ENCODE results near the gene STRIP2. TPM values are rescaled to one million over a fixed set of nuclear protein-coding genes. Genes with fewer than 3 reads are reported as not detected.
"Not testable (repeated sequence)": the region's sequence is repeated elsewhere in the genome, so short reads cannot be mapped to it uniquely, and the experiment has no call there.

The STRIP2 gene
- total RNA-seq, 2 donors from 2014 or later: 0.28 to 2.4 TPM

DNA sequence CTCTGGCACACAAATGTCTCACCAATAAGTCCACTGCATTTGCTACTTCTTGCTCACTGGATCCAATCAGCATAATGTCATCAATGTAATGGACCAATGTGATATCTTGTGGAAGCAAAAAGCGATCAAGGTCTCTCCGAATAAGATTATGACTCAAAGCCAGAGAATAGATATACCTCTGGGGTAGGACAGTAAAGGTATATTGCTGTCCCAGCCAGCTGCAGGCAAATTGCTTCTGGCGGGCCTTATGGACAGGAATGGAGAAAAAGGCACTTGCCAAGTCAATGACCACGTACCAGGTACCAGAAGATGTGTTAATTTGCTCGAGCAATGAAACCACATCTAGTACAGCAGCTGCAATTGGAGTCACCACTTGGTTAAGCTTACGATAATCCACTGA, 13.2 kb downstream of the STRIP2 start:
- DNase-seq; ATAC-seq; intact Hi-C loops (cut with DNase I, micrococcal nuclease): not testable (repeated sequence)

DNA sequence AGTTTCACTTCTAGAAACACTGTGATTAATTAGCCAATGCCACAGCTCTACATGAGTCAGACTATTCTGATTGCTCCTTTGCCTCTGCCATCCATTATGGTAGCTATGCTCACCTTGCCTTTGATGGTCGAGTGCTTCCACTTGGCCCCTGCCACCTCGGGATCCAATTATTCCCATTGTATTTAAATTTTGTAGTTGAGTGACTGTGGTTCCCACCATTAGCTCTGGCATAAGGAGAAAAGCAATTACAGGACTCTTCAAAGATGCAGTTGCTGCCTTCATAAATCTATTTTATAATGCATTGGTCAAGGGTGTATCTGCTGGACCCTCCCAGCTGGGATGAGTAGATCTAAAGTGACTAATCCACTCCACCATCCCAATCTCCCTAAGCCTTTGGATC, 14.4 kb downstream of the STRIP2 start:
- intact Hi-C loops (cut with DNase I, micrococcal nuclease); DNase-seq; ATAC-seq: not testable (repeated sequence)

DNA sequence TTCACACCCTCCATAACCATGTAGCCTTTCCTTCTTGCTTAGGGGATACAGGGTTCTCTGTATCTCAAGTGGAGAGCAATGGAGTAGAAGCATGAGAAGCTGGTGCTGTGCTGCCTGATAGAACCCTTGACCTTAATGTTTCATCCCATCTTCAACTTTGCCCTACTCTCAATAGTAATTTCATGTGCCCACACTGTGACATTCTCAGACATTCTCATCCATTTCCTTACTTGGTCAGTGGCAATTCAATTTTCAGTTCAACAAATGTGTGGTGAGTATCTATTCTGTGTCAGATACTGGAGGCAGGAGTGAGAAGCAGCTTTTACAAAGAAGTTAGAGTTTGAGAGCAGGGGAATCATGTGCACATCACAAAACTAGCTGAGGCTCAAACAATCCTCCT, 16.1 kb downstream of the STRIP2 start:
- intact Hi-C loops (cut with DNase I, micrococcal nuclease): no loop called here
- DNase-seq: no peak
- ATAC-seq: no peak

DNA sequence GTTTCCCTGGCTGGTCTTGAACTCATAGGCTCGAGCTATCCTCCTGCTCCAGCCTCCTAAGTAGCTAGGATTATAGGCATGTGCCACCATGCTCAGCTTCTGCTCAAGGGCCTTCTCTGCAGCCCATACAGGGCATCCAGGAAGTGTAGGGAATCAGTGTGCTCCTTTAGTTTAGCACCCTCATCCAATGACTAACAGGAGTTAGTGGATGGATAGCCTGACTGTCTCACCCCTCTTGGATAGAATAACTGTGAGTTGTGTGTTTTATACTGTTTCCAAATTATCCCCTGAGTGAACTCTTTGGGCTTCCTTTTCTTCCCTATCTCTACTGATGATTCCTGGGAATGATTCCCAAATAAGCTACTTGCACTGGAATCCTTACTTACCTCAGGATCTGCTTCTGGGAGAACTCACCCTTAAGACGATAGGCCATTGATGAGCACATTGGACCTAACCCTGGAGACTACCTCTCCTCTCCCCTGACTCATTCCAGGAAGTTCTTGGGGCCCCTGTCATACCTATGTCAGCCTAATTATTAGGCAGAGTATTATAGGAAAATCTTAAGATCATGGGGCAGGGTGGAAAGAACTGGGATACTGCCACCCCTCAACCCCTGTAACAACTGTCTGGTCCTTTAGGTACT, 18.5 kb downstream of the STRIP2 start:
- DNase-seq: no peak
- intact Hi-C loops (cut with DNase I, micrococcal nuclease): no loop called here
- ATAC-seq: no peak

DNA sequence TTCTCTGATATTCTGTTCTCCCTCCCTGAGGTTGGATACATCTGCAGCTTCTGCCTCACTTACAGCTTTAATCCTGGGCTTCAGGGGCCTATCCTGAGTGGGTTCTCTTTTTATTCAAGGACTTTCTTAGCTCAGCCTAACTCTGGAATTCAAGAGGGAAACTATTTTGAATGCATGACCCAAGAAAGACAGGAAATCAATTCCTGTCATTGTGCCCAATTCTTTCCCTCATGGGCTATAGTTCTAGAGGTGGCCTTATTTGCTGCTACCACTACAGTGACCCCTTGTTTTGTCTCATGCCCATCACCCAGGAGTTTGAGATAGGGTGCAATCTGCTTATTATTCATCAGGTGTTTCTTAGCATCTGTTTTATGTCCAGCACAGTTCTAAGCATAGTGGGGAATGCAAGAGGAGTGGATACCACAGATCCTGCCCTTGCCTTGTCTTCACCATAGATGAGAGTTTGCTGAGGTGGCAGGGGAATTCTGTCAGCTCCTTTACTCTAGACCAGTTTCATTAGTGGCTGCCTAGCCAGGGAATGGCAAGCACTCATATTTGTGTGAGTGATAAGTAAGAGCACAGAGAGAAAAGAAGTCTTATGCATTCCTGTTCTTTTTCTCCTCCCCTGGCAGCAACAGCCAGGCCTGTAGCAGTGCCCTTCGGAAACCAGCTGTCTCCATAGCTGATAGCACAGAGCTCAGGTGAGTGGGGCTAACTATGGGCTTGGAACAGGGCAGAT, 19.4 kb downstream of the STRIP2 start:
- ATAC-seq: no peak
- intact Hi-C loops (cut with DNase I, micrococcal nuclease): no loop called here
- no peak for DNase-seq

DNA sequence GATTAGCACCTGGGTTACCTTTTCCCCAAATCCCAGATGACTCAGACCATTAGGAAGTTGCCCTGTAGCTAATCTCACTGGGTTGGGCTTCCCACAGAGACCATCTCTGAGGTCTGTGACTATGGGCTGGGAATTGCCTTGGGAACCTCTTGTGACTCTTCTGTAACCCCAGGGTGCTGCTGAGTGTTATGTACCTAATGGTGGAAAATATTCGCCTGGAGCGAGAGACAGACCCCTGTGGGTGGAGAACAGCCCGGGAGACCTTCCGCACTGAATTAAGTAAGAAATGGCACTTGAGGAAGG, 20.0 kb downstream of the STRIP2 start:
- no peak for DNase-seq
- intact Hi-C loops (cut with DNase I, micrococcal nuclease): no loop called here
- ATAC-seq: no peak

DNA sequence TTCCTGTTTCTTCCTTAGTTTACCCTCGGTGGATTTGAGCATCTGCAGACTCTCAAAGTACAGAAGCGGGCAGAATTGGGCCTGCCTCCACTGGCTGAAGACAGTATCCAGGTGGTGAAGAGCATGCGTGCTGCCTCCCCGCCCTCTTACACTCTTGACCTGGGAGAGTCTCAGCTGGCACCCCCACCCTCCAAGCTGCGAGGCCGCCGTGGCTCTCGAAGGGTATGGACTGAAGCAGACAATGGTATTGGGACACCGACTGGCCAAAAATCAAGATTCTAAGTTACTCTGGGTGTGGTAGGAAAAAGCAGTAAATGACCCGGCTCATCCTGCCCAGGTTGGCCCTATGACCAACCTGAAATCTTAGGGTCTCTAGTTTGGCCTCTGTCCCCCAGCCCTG, 22.2 kb downstream of the STRIP2 start:
- DNase-seq (no peak), ATAC-seq (no peak)
- intact Hi-C loops (cut with DNase I, micrococcal nuclease): no loop called here

DNA sequence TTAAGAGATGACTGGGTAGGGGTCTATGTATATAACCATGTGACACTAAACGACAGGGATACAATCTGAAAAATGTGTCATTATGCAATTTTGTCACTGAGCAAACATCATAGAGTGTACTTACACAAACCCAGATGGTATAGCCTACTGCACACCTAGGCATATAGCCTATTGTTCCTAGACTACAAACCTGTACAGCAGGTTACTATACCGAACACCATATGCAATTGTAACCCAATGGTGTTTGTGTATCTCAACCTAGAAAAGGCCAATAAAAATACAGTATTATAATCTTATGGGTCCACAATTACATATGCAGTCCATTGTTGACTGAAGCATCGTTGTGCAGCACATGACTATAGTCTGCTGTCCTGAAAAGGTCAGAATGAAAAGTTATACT, 22.9 kb downstream of the STRIP2 start:
- intact Hi-C loops (cut with DNase I, micrococcal nuclease): no loop called here
- ATAC-seq: peak; percentile 73
- DNase-seq: no peak

DNA sequence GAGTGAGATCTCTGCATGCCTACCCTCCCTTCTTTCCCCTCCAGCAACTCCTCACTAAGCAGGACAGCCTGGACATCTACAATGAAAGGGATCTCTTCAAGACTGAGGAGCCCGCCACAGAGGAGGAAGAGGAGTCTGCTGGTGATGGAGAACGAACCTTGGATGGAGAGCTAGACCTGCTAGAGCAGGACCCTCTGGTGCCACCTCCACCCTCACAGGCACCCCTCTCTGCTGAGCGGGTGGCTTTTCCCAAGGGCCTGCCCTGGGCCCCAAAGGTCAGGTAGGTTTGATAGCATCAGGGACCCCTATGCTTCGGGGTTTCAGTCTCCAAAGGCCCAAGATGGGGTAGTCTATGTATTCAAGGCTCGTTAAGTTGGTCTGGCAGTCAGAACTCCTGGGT, 23.9 kb downstream of the STRIP2 start:
- ATAC-seq: no peak
- intact Hi-C loops (cut with DNase I, micrococcal nuclease): no loop called here
- no peak for DNase-seq

DNA sequence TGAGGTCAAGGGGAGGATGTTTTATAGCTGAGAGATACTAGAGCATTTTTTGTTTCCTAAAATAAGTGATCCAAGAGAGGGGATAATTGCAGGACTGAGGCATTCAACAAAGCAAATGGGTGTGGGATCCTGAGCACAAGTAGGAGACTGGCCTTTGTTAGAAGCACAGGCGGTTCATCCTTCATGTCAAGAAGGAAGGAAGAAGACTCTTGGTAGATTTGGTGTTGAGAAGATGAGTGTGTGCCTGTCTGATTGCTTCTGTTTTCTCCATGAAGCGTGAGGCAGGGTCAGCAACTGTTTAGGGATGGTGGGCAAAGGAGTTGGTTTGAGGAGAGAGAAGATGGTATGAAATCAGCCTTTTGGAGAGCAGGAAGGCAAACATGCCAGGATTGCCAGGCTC, 27.6 kb downstream of the STRIP2 start:
- intact Hi-C loops (cut with DNase I, micrococcal nuclease): no loop called here
- DNase-seq: no peak

DNA sequence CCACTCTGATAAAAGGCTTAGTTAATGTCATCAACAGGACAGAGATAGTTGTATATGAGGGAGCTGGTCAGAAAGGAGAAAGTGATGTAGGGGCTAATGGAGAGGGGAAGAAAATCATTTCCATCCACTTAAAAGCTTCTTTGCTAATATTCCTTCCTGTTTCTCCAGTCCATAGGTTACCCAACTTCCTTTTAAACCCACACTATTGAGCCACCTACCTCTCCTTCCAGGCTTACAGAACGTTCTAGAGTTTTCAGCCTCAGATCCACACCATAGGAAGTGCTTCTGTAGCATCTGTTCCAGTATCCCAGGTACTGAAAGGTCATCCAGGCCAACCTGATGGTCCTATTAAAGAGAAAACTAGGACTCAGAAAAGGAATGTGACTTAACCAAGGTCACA, 28.2 kb downstream of the STRIP2 start:
- ATAC-seq (no peak), DNase-seq (no peak)
- intact Hi-C loops (cut with DNase I, micrococcal nuclease): no loop called here

More for the DNA sequence above, 27.6 kb downstream of the STRIP2 start:
- ATAC-seq: no peak

DNA sequence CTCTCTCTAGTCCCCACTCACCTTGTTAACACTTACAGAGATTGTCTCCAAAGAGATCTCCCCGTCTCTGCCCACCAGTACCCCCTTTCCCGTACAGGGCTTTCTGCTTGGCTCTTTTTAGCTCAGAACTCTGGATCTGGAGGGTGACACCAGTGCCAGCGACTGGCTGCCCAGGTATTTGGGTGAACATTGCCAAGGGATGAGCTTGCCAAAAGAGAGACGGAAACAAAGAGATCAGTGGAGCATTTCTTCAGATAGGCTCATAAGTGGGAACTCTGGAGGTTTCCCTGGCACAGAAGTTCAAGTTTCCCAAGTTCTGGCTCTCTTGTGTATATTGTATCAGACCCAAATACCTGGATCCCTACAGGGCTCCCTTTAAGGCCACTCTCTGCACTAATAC, 30.0 kb downstream of the STRIP2 start:
- DNase-seq (no peak), ATAC-seq (no peak)
- intact Hi-C loops (cut with DNase I, micrococcal nuclease): no loop called here

DNA sequence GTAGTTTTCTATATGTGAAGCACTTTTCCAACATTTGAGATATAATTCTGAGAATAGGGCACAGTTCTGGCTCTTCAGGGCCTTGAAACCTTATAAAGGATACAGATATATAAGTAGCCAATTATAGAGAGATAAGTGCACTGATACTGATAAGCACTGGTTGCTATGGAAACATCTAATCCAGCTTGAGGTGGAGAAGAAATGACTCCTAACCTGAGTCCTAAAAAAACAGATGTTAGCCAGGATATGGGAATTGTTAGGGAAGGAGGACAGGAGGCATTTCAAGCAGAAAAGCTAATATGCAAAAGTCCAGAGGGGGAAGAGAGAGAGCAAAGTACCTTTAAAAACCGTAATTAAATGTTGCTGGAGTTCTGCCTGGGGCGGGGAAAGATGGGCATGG, 30.8 kb downstream of the STRIP2 start:
- intact Hi-C loops (cut with DNase I, micrococcal nuclease): no loop called here
- DNase-seq (no peak), ATAC-seq (no peak)

DNA sequence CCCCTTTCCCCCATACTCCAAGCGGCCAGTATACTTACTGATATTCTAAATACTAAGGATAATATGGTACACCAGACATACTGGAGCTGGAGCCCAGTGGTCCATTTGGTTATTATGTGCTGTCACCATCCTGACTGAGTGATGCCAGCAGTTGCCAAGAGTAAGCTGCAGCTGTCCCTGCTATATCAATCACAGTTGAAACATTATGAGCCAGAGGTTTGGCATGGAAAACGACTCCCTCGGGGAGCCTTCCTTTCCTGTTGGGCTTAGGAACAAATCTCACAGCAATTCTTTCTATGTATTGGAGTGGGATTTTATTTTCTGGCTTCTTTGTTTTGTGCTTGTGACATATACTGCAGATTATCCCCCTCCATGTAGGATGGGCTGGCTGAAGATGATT, 32.6 kb downstream of the STRIP2 start:
- intact Hi-C loops (cut with DNase I, micrococcal nuclease): no loop called here
- no peak for DNase-seq
- ATAC-seq: no peak

DNA sequence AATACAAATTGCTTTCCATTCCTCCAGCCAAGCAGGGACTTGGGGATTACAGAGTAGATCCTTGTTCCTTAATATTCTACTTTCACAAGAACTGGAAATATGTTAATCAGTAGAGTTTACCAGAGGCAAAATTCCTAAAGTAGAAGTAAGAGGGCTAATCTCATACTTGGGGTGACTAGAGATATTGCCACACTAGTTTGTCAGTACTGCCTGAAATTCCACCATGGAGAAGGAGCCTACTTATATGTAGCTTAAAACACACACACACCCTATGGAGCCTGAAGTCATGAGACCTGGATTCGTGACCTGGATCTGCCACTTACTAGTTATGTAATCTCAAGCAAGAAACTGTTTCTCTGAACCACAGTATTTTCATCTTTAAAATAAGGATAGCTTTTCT, 33.9 kb downstream of the STRIP2 start:
- ATAC-seq: no peak
- DNase-seq: no peak
- intact Hi-C loops (cut with DNase I, micrococcal nuclease): no loop called here

DNA sequence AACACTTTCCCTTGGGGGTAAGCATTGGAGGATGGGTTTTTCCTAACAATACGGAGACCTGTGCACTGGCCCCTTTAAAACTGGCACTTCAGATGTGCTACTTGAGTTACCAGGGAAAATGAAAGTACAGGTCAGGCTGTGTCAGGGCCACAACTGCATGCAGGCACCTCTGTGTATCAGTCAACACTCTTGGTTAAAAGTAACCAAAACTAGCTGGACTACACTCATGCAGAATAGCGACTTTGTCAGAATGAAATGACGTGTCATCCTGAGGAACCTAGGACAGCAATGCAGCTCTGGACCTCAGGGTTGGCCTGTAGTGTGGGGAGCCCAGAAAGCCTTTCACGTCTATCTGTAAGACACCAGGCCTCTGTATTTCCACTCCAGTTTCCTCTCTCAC, 34.3 kb downstream of the STRIP2 start:
- ATAC-seq (no peak), DNase-seq (no peak)
- intact Hi-C loops (cut with DNase I, micrococcal nuclease): no loop called here

DNA sequence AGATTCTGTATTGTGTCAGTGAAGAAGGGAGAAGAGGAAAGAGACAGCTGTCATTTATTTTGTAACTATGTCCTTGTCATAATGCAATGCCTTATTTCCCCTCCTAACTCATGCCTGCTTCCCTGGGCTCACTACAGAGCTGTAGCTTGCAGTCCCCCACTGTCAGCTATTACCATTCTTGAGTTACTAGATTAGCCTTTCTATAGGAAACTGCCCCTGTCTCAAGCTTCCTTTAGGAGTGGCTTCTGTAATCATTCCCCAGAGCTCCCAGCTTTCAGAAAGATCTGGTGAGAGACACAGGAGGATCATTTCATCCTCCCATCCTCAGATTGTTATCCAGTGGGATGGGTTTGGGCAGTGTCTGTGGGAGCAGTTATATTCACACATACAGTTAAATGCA, 35.7 kb downstream of the STRIP2 start:
- ATAC-seq (no peak), DNase-seq (no peak)
- intact Hi-C loops (cut with DNase I, micrococcal nuclease): loop anchor here in 1 of 2 donors (5.0 kb wide), 1 partner anchor 103 kb away; no protein-coding TSS in a partner anchor

DNA sequence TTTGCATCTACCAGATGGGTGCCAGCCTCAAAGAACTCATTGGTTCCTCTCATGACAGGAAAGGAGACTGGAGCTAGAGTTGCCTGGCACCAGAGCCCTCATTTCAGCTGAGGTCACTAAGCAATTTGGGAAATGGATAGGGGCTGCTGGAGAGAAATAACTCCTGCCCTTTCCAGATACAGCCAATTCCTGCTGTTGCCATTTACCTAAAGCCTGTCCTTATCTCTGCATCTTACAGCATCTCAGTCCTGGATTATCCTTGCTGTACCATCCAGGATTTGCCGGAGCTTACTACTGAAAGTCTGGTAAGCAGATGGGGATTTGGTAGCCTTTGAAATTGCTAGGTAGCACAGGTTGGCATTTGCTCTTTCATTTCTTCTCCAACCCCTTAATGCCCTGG, 36.2 kb downstream of the STRIP2 start:
- intact Hi-C loops (cut with DNase I, micrococcal nuclease): loop anchor here in 1 of 2 donors (5.0 kb wide), 1 partner anchor 103 kb away; no protein-coding TSS in a partner anchor
- DNase-seq (no peak), ATAC-seq (no peak)

DNA sequence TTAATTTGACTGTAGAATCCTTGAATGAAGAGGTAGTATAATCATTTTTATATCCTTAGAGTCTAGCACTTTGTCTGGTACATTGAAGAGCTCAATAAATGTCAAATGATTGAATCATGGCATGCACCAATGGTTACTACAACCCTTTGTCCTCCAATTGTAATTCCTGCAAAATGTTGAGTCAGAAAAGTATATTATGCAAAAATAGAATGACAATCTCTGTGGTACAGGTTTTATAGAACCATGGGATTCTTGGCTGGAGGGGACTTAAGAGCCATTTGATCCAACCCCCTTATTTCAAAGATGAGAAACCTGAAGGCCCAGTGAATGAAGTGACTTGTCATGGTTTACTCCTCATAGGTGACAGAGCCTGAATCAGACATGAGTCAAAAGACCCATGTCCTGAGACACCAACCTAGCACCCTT, 37.2 kb downstream of the STRIP2 start:
- intact Hi-C loops (cut with DNase I, micrococcal nuclease): loop anchor here in 1 of 2 donors (5.0 kb wide), 1 partner anchor 104 kb away; no protein-coding TSS in a partner anchor
- ATAC-seq: no peak
- no peak for DNase-seq

DNA sequence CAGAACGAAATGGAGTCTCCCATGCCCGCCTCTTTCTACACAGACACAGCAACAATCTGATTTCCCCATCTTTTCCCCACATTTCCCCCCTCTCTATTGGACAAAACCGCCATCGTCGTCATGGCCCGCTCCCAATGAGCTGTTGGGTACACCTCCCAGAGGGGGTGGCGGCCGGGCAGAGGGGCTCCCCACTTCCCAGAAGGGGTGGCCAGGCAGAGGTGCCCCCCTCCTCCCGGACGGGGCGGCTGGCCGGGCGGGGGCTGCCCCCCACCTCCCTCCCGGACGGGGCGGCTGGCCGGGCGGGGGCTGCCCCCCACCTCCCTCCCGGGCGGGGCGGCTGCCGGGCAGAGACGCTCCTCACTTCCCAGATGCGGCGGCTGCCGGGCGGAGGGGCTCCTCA, 41.7 kb downstream of the STRIP2 start:
- DNase-seq; intact Hi-C loops (cut with DNase I, micrococcal nuclease); ATAC-seq: not testable (repeated sequence)

DNA sequence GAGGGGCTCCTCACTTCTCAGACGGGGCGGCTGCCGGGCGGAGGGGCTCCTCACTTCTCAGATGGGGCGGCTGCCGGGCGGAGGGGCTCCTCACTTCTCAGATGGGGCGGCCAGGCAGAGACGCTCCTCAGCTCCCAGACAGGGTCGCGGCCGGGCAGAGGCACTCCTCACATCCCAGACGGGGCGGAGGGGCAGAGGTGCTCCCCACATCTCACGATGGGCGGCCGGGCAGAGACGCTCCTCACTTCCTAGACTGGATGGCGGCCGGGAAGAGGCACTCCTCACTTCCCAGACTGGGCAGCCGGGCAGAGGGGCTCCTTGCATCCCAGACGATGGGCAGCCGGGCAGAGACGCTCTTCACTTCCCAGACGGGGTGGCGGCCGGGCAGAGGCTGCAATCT, 42.2 kb downstream of the STRIP2 start:
- DNase-seq; intact Hi-C loops (cut with DNase I, micrococcal nuclease); ATAC-seq: not testable (repeated sequence)

Measured in left colon (tissue), 2 donors.